GM23338 (cell line): ENCODE results near the gene DGCR6L.

Experiments used
- EZH2 ChIP-seq: fragments of 200-600 bp; sonication (generic); IDR thresholded peaks from one replicate; pipeline ENCODE4 v1.8.0; 2017; ENCODE audit warnings: antibody characterized with exemption, mild to moderate bottlenecking, low read depth; ENCODE audit not compliant: unreplicated experiment
- EZH2phosphoT487 ChIP-seq: fragments of 200-600 bp; sonication (generic); IDR thresholded peaks from one replicate; pipeline ENCODE4 v1.8.1; 2018; ENCODE audit warnings: antibody characterized with exemption; ENCODE audit not compliant: unreplicated experiment
- POLR2AphosphoS5 ChIP-seq: IDR thresholded peaks from 2 replicates; pipeline ENCODE4 v1.6.1; 2016; ENCODE audit warnings: antibody characterized with exemption, low read depth
- TF ChIP-seq, protein P1 (sequence below), 2 experiments: fragments of 200-600 bp in 1 of 2; sonication (generic) in 1 of 2; conservative IDR thresholded peaks; 2 replicates each; pipeline versions ENCODE4 v1.5.1 to v1.6.1; 2016 to 2017; ENCODE audit warnings: antibody characterized with exemption in 2 of 2, low read depth in 2 of 2, mild to moderate bottlenecking in 2 of 2, moderate library complexity in 1 of 2

DNA sequence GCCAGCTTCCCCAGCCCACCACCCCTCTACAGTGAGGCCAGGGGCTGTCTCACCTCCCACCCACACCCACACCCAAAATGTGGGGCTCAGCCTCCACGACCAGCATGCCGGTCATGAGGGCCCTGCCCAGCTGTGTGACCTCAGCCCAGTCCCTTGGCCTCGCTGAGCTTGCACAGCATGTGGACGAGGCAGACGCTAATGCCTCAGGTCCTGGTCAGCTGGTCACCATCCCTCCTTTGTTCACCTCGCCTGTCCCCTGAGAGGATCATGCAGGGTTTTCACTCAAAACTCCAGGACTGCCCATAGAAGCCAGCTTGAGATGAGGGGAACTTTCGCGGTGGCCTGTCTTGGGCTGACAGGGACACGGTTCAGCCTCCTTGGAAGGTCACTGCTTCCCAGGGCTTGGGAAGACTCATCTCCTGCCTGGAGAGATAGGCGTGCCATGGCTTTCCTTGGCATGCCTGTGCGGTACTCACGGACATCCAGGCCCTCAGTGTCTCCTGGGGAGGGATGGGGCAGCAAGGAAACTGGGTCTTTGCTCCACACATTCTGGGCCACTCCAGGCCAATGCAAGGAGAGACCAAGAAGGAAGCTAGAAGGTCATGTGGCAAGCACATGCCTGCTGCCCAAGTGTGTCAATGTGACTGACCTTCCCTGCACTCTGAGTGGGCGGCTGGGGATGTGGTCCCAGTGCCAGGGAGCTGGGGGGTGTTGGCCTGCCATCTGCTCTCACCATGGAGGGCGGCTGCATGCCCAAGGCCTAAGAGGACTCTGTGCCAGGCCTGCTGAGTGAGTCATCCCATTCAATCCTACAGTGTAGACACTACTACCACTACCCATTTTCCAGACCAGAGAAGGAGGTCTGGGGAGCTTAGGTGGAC, 48.5 kb downstream of the DGCR6L start:
- no peak for TF ChIP-seq POLR2AphosphoS5
- TF ChIP-seq, protein P1, sequence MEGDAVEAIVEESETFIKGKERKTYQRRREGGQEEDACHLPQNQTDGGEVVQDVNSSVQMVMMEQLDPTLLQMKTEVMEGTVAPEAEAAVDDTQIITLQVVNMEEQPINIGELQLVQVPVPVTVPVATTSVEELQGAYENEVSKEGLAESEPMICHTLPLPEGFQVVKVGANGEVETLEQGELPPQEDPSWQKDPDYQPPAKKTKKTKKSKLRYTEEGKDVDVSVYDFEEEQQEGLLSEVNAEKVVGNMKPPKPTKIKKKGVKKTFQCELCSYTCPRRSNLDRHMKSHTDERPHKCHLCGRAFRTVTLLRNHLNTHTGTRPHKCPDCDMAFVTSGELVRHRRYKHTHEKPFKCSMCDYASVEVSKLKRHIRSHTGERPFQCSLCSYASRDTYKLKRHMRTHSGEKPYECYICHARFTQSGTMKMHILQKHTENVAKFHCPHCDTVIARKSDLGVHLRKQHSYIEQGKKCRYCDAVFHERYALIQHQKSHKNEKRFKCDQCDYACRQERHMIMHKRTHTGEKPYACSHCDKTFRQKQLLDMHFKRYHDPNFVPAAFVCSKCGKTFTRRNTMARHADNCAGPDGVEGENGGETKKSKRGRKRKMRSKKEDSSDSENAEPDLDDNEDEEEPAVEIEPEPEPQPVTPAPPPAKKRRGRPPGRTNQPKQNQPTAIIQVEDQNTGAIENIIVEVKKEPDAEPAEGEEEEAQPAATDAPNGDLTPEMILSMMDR (conservative IDR thresholded peaks at IDR 0.05; ENCODE audit: low read depth in 2 of 2), result no peak
- TF ChIP-seq EZH2phosphoT487, result no peak
- no peak for TF ChIP-seq EZH2
